HG03039 (cell line): ENCODE data around the gene COMMD2.

Source experiments
- ATAC-seq: cut with Tn5 transposase; IDR thresholded peaks from one replicate; pipeline ENCODE4 v1.9.1; 2021; ENCODE audit warnings: mild to moderate bottlenecking, moderate library complexity; ENCODE audit not compliant: unreplicated experiment

Gene COMMD2

GRCh38 chr3:149764302-149764701 is 12.0 kb upstream of the COMMD2 start:
- no peak for ATAC-seq

- ATAC-seq, result no peak
Observed at GRCh38 chr3:149763565-149764195, 11.4 kb upstream of the COMMD2 start.

- no peak for ATAC-seq
Observed at GRCh38 chr3:149753717-149754116, 1.4 kb upstream of the COMMD2 start.

GRCh38 chr3:149752788-149753136 is 473 bp upstream of the COMMD2 start:
- no peak for ATAC-seq

- ATAC-seq, result no peak
Observed at GRCh38 chr3:149751551-149751950, 738 bp downstream of the COMMD2 start.

GRCh38 chr3:149744606-149745005 is 7.7 kb downstream of the COMMD2 start:
- ATAC-seq, result no peak

GRCh38 chr3:149744151-149744550 is 8.1 kb downstream of the COMMD2 start:
- ATAC-seq, result no peak

- no peak for ATAC-seq
Observed at GRCh38 chr3:149739396-149739795, 12.9 kb downstream of the COMMD2 start.

- no peak for ATAC-seq
Observed at GRCh38 chr3:149738876-149739275, 13.4 kb downstream of the COMMD2 start.

- ATAC-seq, result no peak
Observed at GRCh38 chr3:149736953-149737205, 15.4 kb downstream of the COMMD2 start.

- no peak for ATAC-seq
Observed at GRCh38 chr3:149736175-149736952, 15.9 kb downstream of the COMMD2 start.

- no peak for ATAC-seq
Observed at GRCh38 chr3:149732234-149732633, 20.1 kb downstream of the COMMD2 start.

- no peak for ATAC-seq
Observed at GRCh38 chr3:149727656-149728055, 24.6 kb downstream of the COMMD2 start.

- ATAC-seq, result peak; percentile 77
Observed at GRCh38 chr3:149726716-149727407, 25.4 kb downstream of the COMMD2 start.

GRCh38 chr3:149723781-149724180 is 28.5 kb downstream of the COMMD2 start:
- no peak for ATAC-seq

GRCh38 chr3:149720918-149721317 is 31.4 kb downstream of the COMMD2 start:
- ATAC-seq, result no peak

GRCh38 chr3:149717391-149718056 is 34.8 kb downstream of the COMMD2 start:
- no peak for ATAC-seq

- ATAC-seq, result no peak
Observed at GRCh38 chr3:149716984-149717383, 35.3 kb downstream of the COMMD2 start.

GRCh38 chr3:149715247-149715646 is 37.0 kb downstream of the COMMD2 start:
- ATAC-seq, result no peak

GRCh38 chr3:149713730-149714654 is 38.3 kb downstream of the COMMD2 start:
- no peak for ATAC-seq

GRCh38 chr3:149706905-149707304 is 45.4 kb downstream of the COMMD2 start:
- no peak for ATAC-seq
